Fibroblast of skin of left biceps (primary cell): Measurements from ENCODE around the gene PPARGC1A.

Experiments
- DNase-seq, 2 experiments: peaks; one replicate each; pipeline ENCODE4 v3.0.0-alpha.2; 2013; ENCODE audit warnings: low read depth in 2 of 2

PPARGC1A gene

GRCh38 chr4:23770011-23770410, 119.8 kb downstream of the PPARGC1A start:
- peak; percentile 25 to 31 for DNase-seq

DNA sequence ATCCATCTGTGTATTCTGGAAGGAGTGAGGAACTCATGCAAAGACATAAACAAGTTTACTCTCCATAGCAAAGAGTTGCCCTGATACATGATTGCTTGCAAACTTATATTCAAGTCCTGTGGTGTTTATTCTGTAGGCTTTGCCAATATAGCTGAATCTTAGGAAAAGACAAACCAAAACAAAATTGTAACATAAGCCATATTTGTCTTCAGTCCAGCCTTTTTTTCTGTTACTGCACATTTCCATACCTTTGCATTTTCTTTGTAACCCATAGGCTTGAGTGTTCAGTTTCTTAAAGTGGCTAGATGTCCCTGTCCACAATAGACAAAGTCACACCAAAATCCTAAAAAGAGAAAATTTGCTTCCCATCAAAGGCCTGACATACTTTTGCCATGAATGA, 120.4 kb downstream of the PPARGC1A start:
- DNase-seq = no peak

DNA sequence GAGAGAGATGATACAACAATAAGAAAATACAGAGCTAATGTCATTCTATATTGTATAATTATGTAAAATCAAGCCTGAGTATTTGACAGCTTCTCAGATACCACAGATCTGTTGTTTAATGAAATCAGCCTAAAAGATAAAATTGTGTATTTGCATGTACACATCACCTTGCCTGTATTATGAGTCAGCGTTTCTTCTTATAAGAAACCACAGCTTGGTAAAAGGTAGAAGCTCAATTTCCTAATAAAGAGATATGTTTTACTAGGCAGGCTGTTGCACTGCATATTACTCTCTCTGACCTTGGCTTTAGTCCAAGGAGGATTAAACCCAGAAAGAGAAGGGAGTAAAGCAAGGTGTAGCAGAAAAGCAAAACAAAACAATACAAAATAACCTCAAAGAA, 121.3 kb downstream of the PPARGC1A start:
- no peak for DNase-seq

DNA sequence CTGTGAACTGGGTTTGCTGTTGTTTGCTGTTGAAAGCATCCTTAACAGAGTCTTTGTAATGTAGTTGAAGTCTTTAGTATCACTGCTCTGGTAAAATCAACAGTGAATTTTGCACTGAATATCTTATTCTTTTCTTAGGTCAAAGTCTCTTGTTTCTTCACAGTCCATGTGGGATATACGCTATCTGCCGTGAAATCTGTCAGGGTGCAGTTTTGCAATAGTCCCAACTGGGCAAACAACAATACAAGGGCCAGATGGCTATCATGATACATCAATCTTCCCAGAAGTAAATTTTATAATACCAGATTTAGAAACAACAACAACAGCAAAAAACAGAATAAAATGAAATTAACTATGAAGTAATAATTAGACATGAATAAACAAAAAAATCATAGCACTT, 123.5 kb downstream of the PPARGC1A start:
- DNase-seq = no peak

- DNase-seq = no peak
Observed at GRCh38 chr4:23763559-23763958, 126.3 kb downstream of the PPARGC1A start.

DNA sequence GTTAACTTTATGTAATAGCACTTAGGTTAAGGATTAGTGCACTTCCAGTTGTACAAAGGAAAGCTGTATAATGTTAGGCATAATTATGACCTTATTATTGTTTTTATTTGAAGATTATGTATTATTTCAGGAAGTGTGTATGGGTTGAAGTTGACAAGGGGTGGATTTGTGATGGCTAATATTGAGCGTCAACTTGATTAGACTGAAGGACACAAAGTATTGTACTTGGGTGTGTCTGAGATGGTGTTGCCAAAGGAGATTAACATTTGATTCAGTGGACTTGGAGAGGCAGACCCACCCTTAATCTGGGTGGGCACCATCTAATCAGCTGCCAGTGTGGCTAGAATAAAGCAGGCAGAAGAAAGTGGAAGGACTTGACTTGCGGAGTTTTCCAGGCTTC, 127.3 kb downstream of the PPARGC1A start:
- no peak for DNase-seq

GRCh38 chr4:23759066-23759465, 130.8 kb downstream of the PPARGC1A start:
- no peak for DNase-seq

- DNase-seq = no peak
Observed at GRCh38 chr4:23754688-23755087, 135.2 kb downstream of the PPARGC1A start.

GRCh38 chr4:23750125-23750524, 139.7 kb downstream of the PPARGC1A start:
- DNase-seq = no peak

- DNase-seq = no peak
Observed at GRCh38 chr4:23747281-23747735, 142.5 kb downstream of the PPARGC1A start.

- no peak for DNase-seq
Observed at GRCh38 chr4:23746672-23747071, 143.2 kb downstream of the PPARGC1A start.

DNA sequence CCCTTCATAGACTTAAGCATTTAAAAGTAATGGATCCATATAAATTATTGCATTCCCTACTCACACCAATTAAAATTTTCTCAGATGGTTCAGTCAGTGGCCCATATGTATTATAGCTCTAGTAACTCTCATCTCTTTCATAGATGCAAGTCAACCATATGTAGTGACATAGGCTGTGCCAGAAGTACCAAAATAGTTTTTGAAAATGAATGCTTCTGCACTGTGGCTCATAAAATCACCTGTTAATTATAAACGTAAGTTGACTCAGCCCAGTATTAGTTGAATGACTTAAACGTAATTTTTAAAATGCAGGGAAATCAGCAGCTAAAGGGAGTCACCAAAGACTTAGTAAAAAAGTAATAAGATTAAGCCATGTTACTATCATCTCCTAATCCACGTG, 143.8 kb downstream of the PPARGC1A start:
- DNase-seq = no peak

DNA sequence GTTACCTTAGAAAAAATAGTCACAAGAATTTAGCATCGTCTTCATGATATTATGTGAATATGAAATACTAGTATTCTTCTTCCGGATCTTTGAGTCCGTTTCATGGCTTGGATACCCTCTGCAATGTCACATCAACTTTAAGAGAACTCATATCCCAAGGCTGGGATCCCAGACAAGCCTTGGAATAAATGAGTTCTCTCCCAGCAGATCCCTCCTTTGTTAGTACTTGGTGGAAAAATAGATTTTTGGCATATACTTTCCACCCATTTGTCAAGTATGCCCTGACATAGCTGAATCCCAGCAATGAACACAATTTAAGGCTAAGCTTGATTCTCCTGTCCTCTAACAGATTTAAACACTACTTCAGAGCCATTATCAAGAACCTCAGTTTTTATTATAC, 144.5 kb downstream of the PPARGC1A start:
- DNase-seq = no peak
